ENCODE measurements around the gene AQP3.

The AQP3 gene

GRCh38 chr9:33433871-33434270 lies 13.5 kb downstream of the AQP3 start:
- Histone ChIP-seq H3K9ac (ENCODE audit: low read length) (no peak overlapping the region), H2AK5ac (ENCODE audit: low read length) (no peak overlapping the region), H3K4ac (ENCODE audit: low read depth, low read length) (no peak overlapping the region), H3K9me3 (ENCODE audit: insufficient read depth, low read depth, low read length) (no peaks in the 10 kb centered on the region), H3K27ac (ENCODE audit: low read depth, low read length) (no peak overlapping the region), H3K4me3 (ENCODE audit: low read depth, low read length) (no peak overlapping the region), H2AFZ (ENCODE audit: insufficient read depth, low read length, poor library complexity) (no peak overlapping the region), H3K4me1 (ENCODE audit: control insufficient read depth in 1 of 2, insufficient read depth in 2 of 2, low read length in 2 of 2) (peaks cover 16% of the 10 kb centered on the region in 2 experiments), H3K18ac (ENCODE audit: low read length) (no peak overlapping the region), H4K12ac (ENCODE audit: low read depth, low read length) (no peak overlapping the region), H4K8ac (ENCODE audit: low read depth, low read length) (no peak overlapping the region), H2BK5ac (ENCODE audit: low read depth, low read length, poor library complexity) (no peak overlapping the region), H2BK120ac (ENCODE audit: insufficient read depth, low read length, poor library complexity) (no peak overlapping the region), H3K23ac (ENCODE audit: low read length) (no peak overlapping the region), H3K79me1 (ENCODE audit: low read length) (no peaks in the 10 kb centered on the region), H3K36me3 (ENCODE audit: control insufficient read depth in 1 of 2, insufficient read depth in 2 of 2, low read length in 2 of 2) (no peaks in the 10 kb centered on the region), H3K79me2 (ENCODE audit: control insufficient read depth, insufficient read depth, low read length, poor library complexity) (no peaks in the 10 kb centered on the region), H4K91ac (ENCODE audit: low read depth, low read length) (no peak overlapping the region), H3K4me2 (ENCODE audit: low read length) (no peak overlapping the region), H3K14ac (ENCODE audit: low read length) (no peak overlapping the region), H2BK12ac (ENCODE audit: low read length) (no peak overlapping the region), H3K27me3 (ENCODE audit: insufficient read depth, low read length) (no peaks in the 10 kb centered on the region)
- no CpG with 5 or more reads among the region's 8 CpGs for WGBS (ENCODE audit: extremely low coverage, insufficient coverage, insufficient read length)
- DNase-seq = no peak

DNA sequence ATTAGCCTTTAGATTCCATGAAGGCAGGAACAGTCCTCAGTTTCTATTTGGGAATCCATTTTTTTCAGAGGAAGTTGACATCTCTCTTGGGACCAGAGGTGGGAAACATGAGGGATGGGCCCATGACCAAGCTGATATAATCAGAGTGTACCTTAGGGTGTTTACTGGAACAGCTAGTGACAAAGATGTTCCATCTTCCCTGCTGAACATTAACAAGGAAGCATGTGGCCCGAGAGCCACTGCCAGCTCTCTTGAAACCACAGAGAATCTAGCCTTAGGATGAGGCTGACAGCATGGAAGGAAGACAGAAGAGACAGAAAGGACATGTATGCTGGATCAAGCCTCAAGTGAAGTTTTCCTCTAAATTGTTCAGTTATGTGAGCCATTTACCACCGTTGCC lies 16.0 kb downstream of the AQP3 start:
- no peak overlapping the region for H3K18ac ChIP-seq (ENCODE audit: low read length)
- H3K79me1 ChIP-seq (ENCODE audit: low read length) = no peaks in the 10 kb centered on the region
- no peak overlapping the region for H3K9ac ChIP-seq (ENCODE audit: low read length)
- H4K12ac ChIP-seq (ENCODE audit: low read depth, low read length) = no peak overlapping the region
- no peak overlapping the region for H3K4me3 ChIP-seq (ENCODE audit: low read depth, low read length)
- H2AK5ac ChIP-seq (ENCODE audit: low read length) = no peak overlapping the region
- H3K27ac ChIP-seq (ENCODE audit: low read depth, low read length) = no peak overlapping the region
- H2BK5ac ChIP-seq (ENCODE audit: low read depth, low read length, poor library complexity) = no peak overlapping the region
- no peak overlapping the region for H2AFZ ChIP-seq (ENCODE audit: insufficient read depth, low read length, poor library complexity)
- H3K27me3 ChIP-seq (ENCODE audit: insufficient read depth, low read length) = no peaks in the 10 kb centered on the region
- no peak overlapping the region for H4K91ac ChIP-seq (ENCODE audit: low read depth, low read length)
- no peaks in the 10 kb centered on the region for H3K79me2 ChIP-seq (ENCODE audit: control insufficient read depth, insufficient read depth, low read length, poor library complexity)
- H2BK120ac ChIP-seq (ENCODE audit: insufficient read depth, low read length, poor library complexity) = no peak overlapping the region
- no peak overlapping the region for H3K4me2 ChIP-seq (ENCODE audit: low read length)
- no peak overlapping the region for H3K14ac ChIP-seq (ENCODE audit: low read length)
- no peak overlapping the region for H3K4ac ChIP-seq (ENCODE audit: low read depth, low read length)
- H4K8ac ChIP-seq (ENCODE audit: low read depth, low read length) = no peak overlapping the region
- H3K23ac ChIP-seq (ENCODE audit: low read length) = no peak overlapping the region
- H2BK12ac ChIP-seq (ENCODE audit: low read length) = no peak overlapping the region
- no CpG with 5 or more reads among the region's 2 CpGs for WGBS (ENCODE audit: extremely low coverage, insufficient coverage, insufficient read length)
- H3K4me1 ChIP-seq (ENCODE audit: control insufficient read depth in 1 of 2, insufficient read depth in 2 of 2, low read length in 2 of 2) = peaks cover 9 to 10% of the 10 kb centered on the region in 2 experiments
- no peaks in the 10 kb centered on the region for H3K36me3 ChIP-seq (ENCODE audit: control insufficient read depth in 1 of 2, insufficient read depth in 2 of 2, low read length in 2 of 2)
- peak in 1 of 2 donors; percentile 44 for DNase-seq
- no peaks in the 10 kb centered on the region for H3K9me3 ChIP-seq (ENCODE audit: insufficient read depth, low read depth, low read length)

GRCh38 chr9:33430942-33431341 lies 16.5 kb downstream of the AQP3 start:
- no peak overlapping the region for H3K4ac ChIP-seq (ENCODE audit: low read depth, low read length)
- H3K23ac ChIP-seq (ENCODE audit: low read length) = no peak overlapping the region
- no peaks in the 10 kb centered on the region for H3K36me3 ChIP-seq (ENCODE audit: control insufficient read depth in 1 of 2, insufficient read depth in 2 of 2, low read length in 2 of 2)
- no peak overlapping the region for H3K14ac ChIP-seq (ENCODE audit: low read length)
- WGBS (ENCODE audit: extremely low coverage, insufficient coverage, insufficient read length) = no CpG with 5 or more reads among the region's 1 CpG
- H3K4me1 ChIP-seq (ENCODE audit: control insufficient read depth in 1 of 2, insufficient read depth in 2 of 2, low read length in 2 of 2) = peaks cover 5% of the 10 kb centered on the region in 2 experiments
- H3K27me3 ChIP-seq (ENCODE audit: insufficient read depth, low read length) = no peaks in the 10 kb centered on the region
- H4K91ac ChIP-seq (ENCODE audit: low read depth, low read length) = no peak overlapping the region
- no peaks in the 10 kb centered on the region for H3K9me3 ChIP-seq (ENCODE audit: insufficient read depth, low read depth, low read length)
- H2AK5ac ChIP-seq (ENCODE audit: low read length) = no peak overlapping the region
- H2AFZ ChIP-seq (ENCODE audit: insufficient read depth, low read length, poor library complexity) = no peak overlapping the region
- no peak overlapping the region for H3K9ac ChIP-seq (ENCODE audit: low read length)
- H3K79me2 ChIP-seq (ENCODE audit: control insufficient read depth, insufficient read depth, low read length, poor library complexity) = no peaks in the 10 kb centered on the region
- no peak overlapping the region for H3K18ac ChIP-seq (ENCODE audit: low read length)
- no peak overlapping the region for H4K8ac ChIP-seq (ENCODE audit: low read depth, low read length)
- no peak overlapping the region for H2BK5ac ChIP-seq (ENCODE audit: low read depth, low read length, poor library complexity)
- H2BK12ac ChIP-seq (ENCODE audit: low read length) = no peak overlapping the region
- no peak overlapping the region for H3K4me2 ChIP-seq (ENCODE audit: low read length)
- peak; percentile 73 to 90 for DNase-seq
- no peak overlapping the region for H2BK120ac ChIP-seq (ENCODE audit: insufficient read depth, low read length, poor library complexity)
- H3K4me3 ChIP-seq (ENCODE audit: low read depth, low read length) = no peak overlapping the region
- H3K79me1 ChIP-seq (ENCODE audit: low read length) = no peaks in the 10 kb centered on the region
- no peak overlapping the region for H4K12ac ChIP-seq (ENCODE audit: low read depth, low read length)
- H3K27ac ChIP-seq (ENCODE audit: low read depth, low read length) = no peak overlapping the region

GRCh38 chr9:33429256-33429985 lies 18.0 kb downstream of the AQP3 start:
- H2AFZ ChIP-seq (ENCODE audit: insufficient read depth, low read length, poor library complexity) = no peak overlapping the region
- H3K27ac ChIP-seq (ENCODE audit: low read depth, low read length) = no peak overlapping the region
- no peak overlapping the region for H2BK12ac ChIP-seq (ENCODE audit: low read length)
- H3K4me2 ChIP-seq (ENCODE audit: low read length) = no peak overlapping the region
- H3K14ac ChIP-seq (ENCODE audit: low read length) = no peak overlapping the region
- H3K79me2 ChIP-seq (ENCODE audit: control insufficient read depth, insufficient read depth, low read length, poor library complexity) = no peaks in the 10 kb centered on the region
- no peak overlapping the region for H3K4me3 ChIP-seq (ENCODE audit: low read depth, low read length)
- H4K8ac ChIP-seq (ENCODE audit: low read depth, low read length) = no peak overlapping the region
- H3K9ac ChIP-seq (ENCODE audit: low read length) = no peak overlapping the region
- no peak overlapping the region for H3K23ac ChIP-seq (ENCODE audit: low read length)
- no peaks in the 10 kb centered on the region for H3K79me1 ChIP-seq (ENCODE audit: low read length)
- H3K9me3 ChIP-seq (ENCODE audit: insufficient read depth, low read depth, low read length) = no peaks in the 10 kb centered on the region
- H2BK5ac ChIP-seq (ENCODE audit: low read depth, low read length, poor library complexity) = no peak overlapping the region
- no CpG with 5 or more reads among the region's 3 CpGs for whole genome bisulfite sequencing (ENCODE audit: extremely low coverage, insufficient coverage, insufficient read length)
- no peak overlapping the region for H3K4ac ChIP-seq (ENCODE audit: low read depth, low read length)
- no peaks in the 10 kb centered on the region for H3K4me1 ChIP-seq (ENCODE audit: control insufficient read depth in 1 of 2, insufficient read depth in 2 of 2, low read length in 2 of 2)
- H3K18ac ChIP-seq (ENCODE audit: low read length) = no peak overlapping the region
- no peak overlapping the region for H4K12ac ChIP-seq (ENCODE audit: low read depth, low read length)
- peak; percentile 69 to 86 for DNase-seq
- no peak overlapping the region for H2BK120ac ChIP-seq (ENCODE audit: insufficient read depth, low read length, poor library complexity)
- no peak overlapping the region for H2AK5ac ChIP-seq (ENCODE audit: low read length)
- no peak overlapping the region for H4K91ac ChIP-seq (ENCODE audit: low read depth, low read length)
- no peaks in the 10 kb centered on the region for H3K36me3 ChIP-seq (ENCODE audit: control insufficient read depth in 1 of 2, insufficient read depth in 2 of 2, low read length in 2 of 2)
- H3K27me3 ChIP-seq (ENCODE audit: insufficient read depth, low read length) = no peaks in the 10 kb centered on the region

Measured in trophoblast cell (in vitro differentiated cells and primary cell).